ENCODE data around the gene HOXD8. TPM values are rescaled to one million over a fixed set of nuclear protein-coding genes. Genes with fewer than 3 reads are reported as not detected.

Gene HOXD8
- total and polyA plus RNA-seq, 2 of the 8 experiments (the other 6 are each of a cell fraction or from before 2014, with no cell fraction given) = not detected

- FAIRE-seq (no peak), DNase-seq (ENCODE audit: low read depth in 1 of 2, low spot score in 2 of 2) (peak in 1 of 2 experiments; percentile 58)
- Histone ChIP-seq H3K18ac (ENCODE audit: extremely low read depth, low read length) (no peak overlapping the region), H3K23ac (ENCODE audit: insufficient read length) (no peak overlapping the region), H3K56ac (replicated peaks; ENCODE audit: insufficient read length, low read depth, low read length) (no peak overlapping the region), H3K27me3 (replicated peaks in 1 of 4; ENCODE audit: control insufficient read depth in 3 of 4, extremely low read depth in 1 of 4, insufficient read depth in 3 of 4, low read length in 3 of 4) (peaks cover 92 to 100% (median 99%) of the 10 kb centered on the region in 4 experiments), H3K4me2 (ENCODE audit: insufficient read depth in 1 of 2, low read depth in 2 of 2, low read length in 2 of 2) (no peak overlapping the region), H3K23me2 (ENCODE audit: low read depth, low read length) (no peaks in the 10 kb centered on the region; the same call in 1 of the 2 replicates), H2BK5ac (ENCODE audit: low read depth, low read length) (no peak overlapping the region), H2AFZ (ENCODE audit: low read length) (no peak overlapping the region), H4K5ac (ENCODE audit: insufficient read length, low read depth, low read length) (no peak overlapping the region), H2BK15ac (ENCODE audit: low read length) (no peak overlapping the region), H2BK120ac (replicated peaks; ENCODE audit: low read depth, low read length) (no peak overlapping the region), H3K79me1 (ENCODE audit: low read depth, low read length) (no peaks in the 10 kb centered on the region), H4K20me1 (replicated peaks in 1 of 2; ENCODE audit: control insufficient read depth in 1 of 2, insufficient read depth in 2 of 2, low read length in 2 of 2) (peaks cover 17 to 27% of the 10 kb centered on the region in 2 experiments), H3K36me3 (ENCODE audit: control insufficient read depth in 2 of 4, insufficient read depth in 4 of 4, low read length in 3 of 4) (peaks cover 0 to 13% (median 0%) of the 10 kb centered on the region in 4 experiments; a peak in 1 of 8 replicates), H3K4me1 (replicated peaks in 1 of 4; ENCODE audit: control insufficient read depth in 3 of 4, insufficient read depth in 4 of 4, low read length in 3 of 4) (peaks cover 0 to 3% (median under 1%) of the 10 kb centered on the region in 4 experiments; a peak in 4 of 7 replicates), H3K4me3 (ENCODE audit: extremely low read depth in 1 of 4, insufficient read depth in 2 of 4, low read depth in 3 of 4, low read length in 4 of 4) (no peak overlapping the region), H2BK20ac (ENCODE audit: low read length) (no peak overlapping the region), H3K9me3 (ENCODE audit: insufficient read depth in 2 of 2, low read depth in 1 of 2, low read length in 1 of 2) (peaks cover 0 to 16% of the 10 kb centered on the region in 2 experiments; a peak in 2 of 4 replicates), H3K27ac (ENCODE audit: low read depth, low read length) (no peak overlapping the region), H3K14ac (ENCODE audit: insufficient read length) (no peak overlapping the region), H3K9ac (replicated peaks in 1 of 4; ENCODE audit: extremely low read depth in 1 of 4, low read depth in 3 of 4, low read length in 3 of 4) (no peak overlapping the region), H2AK5ac (ENCODE audit: low read depth, low read length) (no peak overlapping the region), H2BK12ac (ENCODE audit: low read depth, low read length) (no peak overlapping the region), H4K8ac (ENCODE audit: extremely low read depth, insufficient read depth, low read length) (no peak overlapping the region), H4K91ac (replicated peaks; ENCODE audit: insufficient read length, low read length) (no peak overlapping the region), H3K79me2 (ENCODE audit: control insufficient read depth in 1 of 2, insufficient read depth in 2 of 2, low read length in 2 of 2) (no peaks in the 10 kb centered on the region), H3K4ac (replicated peaks; ENCODE audit: insufficient read length, low read depth, low read length) (no peak overlapping the region)
- 12% methylated on average over 26 of the region's 26 CpGs; no CpG with 5 or more reads in 1 of the 2 experiments for WGBS, 2 experiments (ENCODE audit: extremely low coverage in 1 of 2, insufficient coverage in 1 of 2, insufficient read length in 1 of 2, insufficient replicate concordance in 2 of 2, low coverage in 1 of 2, low lambda C conversion rate in 2 of 2, missing lambda C conversion rate in 1 of 2)
- ChIA-PET POLR2A (ENCODE audit: partially characterized antibody) (interaction anchor here (1.6 kb wide), 1 partner anchor 50 kb away, joined by 4 read pairs; no protein-coding TSS in a partner anchor), CTCF (ENCODE audit: partially characterized antibody) (interaction anchor here (0.6 to 5.4 kb wide), 16 partner anchors 8 to 536 kb away, joined by 3 to 42 read pairs (median 3); partner anchors contain the start of gene HOXD9)
- peak; percentile 95 for TF ChIP-seq EZH2 (IDR thresholded peaks at IDR 0.05; ENCODE audit: low read depth, low read length, severe bottlenecking)
- TF ChIP-seq TAF1 (IDR thresholded peaks at IDR 0.05; ENCODE audit: low read depth, low read length) = no peak
- peak; percentile 61; the same call in 1 of the 2 replicates for TF ChIP-seq TCF12 (IDR thresholded peaks at IDR 0.05; ENCODE audit: low read depth, low read length)
- no peak for TF ChIP-seq HDAC2 (IDR thresholded peaks at IDR 0.05; ENCODE audit: borderline replicate concordance in 1 of 2, low read depth in 2 of 2, low read length in 2 of 2)
- TF ChIP-seq RNF2 (IDR thresholded peaks at IDR 0.05; ENCODE audit: borderline replicate concordance, low read depth, low read length, missing control alignments, poor library complexity, severe bottlenecking) = peak; percentile 94
- peak; percentile 96 for TF ChIP-seq SUZ12 (IDR thresholded peaks at IDR 0.05; ENCODE audit: low read length)
Measured at GRCh38 chr2:176114120-176114929, 15.2 kb upstream of the HOXD8 start.
